IPS-11a (cell line): ENCODE measurements around the gene VIT.
"Not testable (repeated sequence)": the region's sequence is repeated elsewhere in the genome, so short reads cannot be mapped to it uniquely, and the experiment has no call there.

Experiments
- H3K4me3 ChIP-seq: one replicate; pipeline ENCODE4 v1.5.1; 2013; ENCODE audit warnings: low read depth, low read length, control low read depth

The VIT gene

DNA sequence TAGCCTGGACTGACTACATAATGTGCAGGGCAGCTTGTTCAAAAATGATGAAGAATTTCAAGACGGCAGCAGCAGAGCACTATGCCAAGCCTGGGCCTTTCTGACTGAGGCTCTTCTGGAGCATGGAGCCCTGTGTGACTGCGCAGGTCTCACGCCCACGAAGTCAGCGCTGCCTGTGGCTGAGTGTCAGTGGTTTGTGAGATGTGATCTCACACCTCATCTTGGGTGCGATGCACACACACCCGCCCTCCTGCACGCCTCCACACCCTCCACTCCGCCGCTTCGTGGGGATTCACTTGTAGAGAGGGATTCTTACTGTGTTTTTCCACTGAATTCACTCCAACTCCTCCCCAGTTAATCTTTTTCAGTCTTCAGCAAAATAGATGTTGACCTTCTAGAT, 103.9 kb downstream of the VIT start:
- no peak overlapping the region for H3K4me3 ChIP-seq

- H3K4me3 ChIP-seq = no peak overlapping the region
Observed at GRCh38 chr2:36801088-36801487, 104.6 kb downstream of the VIT start.

GRCh38 chr2:36802952-36803351, 106.4 kb downstream of the VIT start:
- H3K4me3 ChIP-seq = no peak overlapping the region

GRCh38 chr2:36805635-36806224, 109.2 kb downstream of the VIT start:
- no peak overlapping the region for H3K4me3 ChIP-seq

DNA sequence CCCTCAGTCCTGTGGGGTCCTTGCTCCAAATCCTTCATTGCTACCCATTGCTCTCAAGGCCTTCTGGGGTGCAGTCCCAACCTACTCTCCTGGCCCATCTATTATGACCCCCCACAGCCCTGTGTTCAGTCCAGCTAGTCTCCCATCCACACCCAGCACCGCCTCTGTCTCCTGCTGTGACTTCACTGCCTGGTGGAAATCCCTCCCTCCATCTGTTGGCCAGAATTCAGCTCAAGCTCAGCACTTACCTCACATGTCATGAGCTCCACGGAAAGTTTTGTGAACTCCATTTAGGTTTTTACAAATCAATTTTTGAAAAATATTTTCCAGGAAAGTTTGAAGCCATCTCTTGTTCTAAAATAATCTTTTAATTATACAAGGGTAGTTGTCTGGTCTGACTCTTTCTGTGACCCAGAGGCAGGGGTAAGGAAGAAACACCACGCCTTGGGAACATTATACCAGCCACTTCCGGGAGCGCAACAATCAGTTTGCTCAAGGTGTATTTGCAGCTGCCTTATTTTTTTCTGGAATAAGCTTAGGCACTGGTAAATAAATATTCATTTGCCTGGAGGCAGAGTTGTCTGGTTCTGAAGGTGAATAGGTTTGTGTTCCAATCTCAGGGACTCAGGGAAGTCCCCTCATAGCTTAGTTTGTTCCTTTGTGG, 110.8 kb downstream of the VIT start:
- no peak overlapping the region for H3K4me3 ChIP-seq

DNA sequence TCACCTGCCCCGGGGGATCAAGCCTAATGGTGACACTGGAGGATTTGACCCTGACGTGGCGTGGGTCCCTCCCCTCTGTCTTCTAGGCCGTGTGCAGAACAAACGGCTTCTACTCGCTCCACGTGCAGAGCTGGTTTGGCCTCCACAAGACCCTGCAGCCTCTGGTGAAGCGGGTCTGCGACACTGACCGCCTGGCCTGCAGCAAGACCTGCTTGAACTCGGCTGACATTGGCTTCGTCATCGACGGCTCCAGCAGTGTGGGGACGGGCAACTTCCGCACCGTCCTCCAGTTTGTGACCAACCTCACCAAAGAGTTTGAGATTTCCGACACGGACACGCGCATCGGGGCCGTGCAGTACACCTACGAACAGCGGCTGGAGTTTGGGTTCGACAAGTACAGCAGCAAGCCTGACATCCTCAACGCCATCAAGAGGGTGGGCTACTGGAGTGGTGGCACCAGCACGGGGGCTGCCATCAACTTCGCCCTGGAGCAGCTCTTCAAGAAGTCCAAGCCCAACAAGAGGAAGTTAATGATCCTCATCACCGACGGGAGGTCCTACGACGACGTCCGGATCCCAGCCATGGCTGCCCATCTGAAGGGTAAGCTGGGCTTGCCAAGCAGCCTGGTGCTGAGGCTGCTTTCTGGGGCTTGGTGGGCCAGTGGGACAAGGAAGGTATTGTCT, 112.0 kb downstream of the VIT start:
- no peak overlapping the region for H3K4me3 ChIP-seq

GRCh38 chr2:36809069-36809445, 112.5 kb downstream of the VIT start:
- H3K4me3 ChIP-seq = no peak overlapping the region

GRCh38 chr2:36811071-36811470, 114.6 kb downstream of the VIT start:
- H3K4me3 ChIP-seq = no peak overlapping the region

- no peak overlapping the region for H3K4me3 ChIP-seq
Observed at GRCh38 chr2:36812196-36812595, 115.7 kb downstream of the VIT start.

- H3K4me3 ChIP-seq = no peak overlapping the region
Observed at GRCh38 chr2:36818542-36818941, 122.0 kb downstream of the VIT start.

DNA sequence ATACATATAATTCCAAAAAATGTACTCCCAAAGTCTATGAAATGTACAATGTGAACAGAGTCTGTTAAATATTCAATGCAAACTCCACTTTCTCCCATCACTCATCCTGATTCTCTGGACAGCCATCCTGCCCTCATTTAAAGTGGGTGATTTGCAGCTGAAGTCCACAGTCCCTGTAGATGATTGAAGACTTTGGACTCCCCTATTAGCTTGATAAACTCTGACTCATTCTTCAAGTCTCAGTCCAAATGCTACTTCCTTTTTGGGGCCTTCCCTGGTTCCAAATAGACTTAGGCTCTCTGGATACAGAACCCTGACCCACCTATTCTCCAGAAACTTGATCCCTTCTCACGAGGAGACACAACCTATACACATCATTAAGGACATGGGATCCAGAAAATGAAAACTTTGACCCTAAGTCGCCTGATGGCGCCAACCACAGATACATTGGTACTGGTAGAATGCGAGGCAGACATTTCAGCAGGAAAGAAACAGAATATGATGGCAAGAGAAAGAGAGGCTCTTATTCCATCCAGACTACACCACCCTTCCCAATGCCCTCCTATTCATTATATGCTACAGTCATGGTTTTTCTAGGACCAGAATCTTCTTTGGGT, 122.7 kb downstream of the VIT start:
- no peak overlapping the region for H3K4me3 ChIP-seq

DNA sequence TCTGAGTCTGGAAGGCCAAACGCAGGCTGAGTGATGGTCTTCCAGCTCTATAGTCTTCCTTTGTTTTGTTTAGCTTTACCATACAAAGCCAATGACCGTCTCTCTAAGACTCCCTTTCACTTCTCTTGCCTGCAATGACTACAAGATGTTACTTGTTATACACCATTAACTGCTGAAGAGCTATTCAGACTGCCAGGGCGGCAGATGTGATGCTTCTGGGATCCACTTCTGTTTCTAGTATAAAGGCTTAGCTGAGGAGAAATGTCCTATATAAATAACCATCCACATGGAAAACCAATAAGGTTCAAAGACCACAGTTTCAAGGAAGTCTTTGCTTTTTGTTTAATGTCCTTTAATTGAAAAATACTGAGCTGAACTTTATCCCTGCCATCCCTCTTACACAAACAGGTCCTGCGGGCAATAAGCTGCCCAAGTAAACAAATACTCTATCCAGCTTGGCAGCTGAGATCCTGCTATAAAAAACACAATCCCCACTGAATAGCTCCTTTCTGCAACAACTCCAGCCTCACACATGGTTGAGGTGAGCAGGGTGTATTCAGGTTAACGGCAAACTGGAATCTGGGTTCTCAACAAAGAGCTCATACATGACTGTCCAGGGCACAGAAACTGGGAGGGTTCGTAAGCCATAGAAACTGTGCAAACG, 124.6 kb downstream of the VIT start:
- H3K4me3 ChIP-seq = no peak overlapping the region

DNA sequence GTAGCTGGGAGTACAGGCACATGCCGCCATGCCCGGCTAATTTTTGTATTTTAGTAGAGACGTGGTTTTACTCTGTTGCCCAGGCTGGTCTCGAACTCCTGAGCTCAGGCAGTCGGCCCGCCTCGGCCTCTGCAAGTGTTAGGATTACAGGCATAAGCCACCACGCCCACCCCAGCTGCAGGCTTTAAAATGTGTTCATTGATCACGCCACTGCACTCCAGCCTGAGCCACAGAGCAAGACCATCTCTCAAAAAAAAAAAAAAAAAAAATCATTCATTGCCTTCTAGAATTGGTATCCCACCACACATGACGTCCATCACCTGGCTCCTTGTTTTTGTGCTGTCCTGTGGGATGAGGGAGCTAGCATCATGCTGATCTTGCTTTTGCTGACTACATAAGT, 127.4 kb downstream of the VIT start:
- no peak overlapping the region for H3K4me3 ChIP-seq

- H3K4me3 ChIP-seq = no peak overlapping the region
Observed at GRCh38 chr2:36824273-36824672, 127.8 kb downstream of the VIT start.

- H3K4me3 ChIP-seq = not testable (repeated sequence)
Observed at GRCh38 chr2:36824683-36825082, 128.2 kb downstream of the VIT start.

- H3K4me3 ChIP-seq = no peak overlapping the region
Observed at GRCh38 chr2:36831185-36831584, 134.7 kb downstream of the VIT start.

DNA sequence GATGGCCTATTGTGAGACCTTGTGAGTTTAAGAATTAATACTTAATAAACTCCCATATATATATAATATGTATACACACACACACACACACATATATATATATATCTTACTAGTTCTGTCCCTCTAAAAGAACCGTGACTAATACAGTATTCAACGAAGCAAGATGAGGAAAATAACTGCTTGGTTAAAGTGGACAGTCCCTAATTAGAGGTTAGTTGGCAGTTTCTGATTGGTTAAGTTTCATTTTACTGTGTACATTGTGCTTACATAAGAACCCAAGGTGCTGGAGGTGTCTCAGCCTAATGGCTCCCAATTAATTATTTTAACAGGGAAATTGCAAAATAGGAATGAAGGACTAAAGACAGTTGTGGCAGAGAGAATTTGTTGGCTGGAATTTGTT, 137.7 kb downstream of the VIT start:
- no peak overlapping the region for H3K4me3 ChIP-seq

DNA sequence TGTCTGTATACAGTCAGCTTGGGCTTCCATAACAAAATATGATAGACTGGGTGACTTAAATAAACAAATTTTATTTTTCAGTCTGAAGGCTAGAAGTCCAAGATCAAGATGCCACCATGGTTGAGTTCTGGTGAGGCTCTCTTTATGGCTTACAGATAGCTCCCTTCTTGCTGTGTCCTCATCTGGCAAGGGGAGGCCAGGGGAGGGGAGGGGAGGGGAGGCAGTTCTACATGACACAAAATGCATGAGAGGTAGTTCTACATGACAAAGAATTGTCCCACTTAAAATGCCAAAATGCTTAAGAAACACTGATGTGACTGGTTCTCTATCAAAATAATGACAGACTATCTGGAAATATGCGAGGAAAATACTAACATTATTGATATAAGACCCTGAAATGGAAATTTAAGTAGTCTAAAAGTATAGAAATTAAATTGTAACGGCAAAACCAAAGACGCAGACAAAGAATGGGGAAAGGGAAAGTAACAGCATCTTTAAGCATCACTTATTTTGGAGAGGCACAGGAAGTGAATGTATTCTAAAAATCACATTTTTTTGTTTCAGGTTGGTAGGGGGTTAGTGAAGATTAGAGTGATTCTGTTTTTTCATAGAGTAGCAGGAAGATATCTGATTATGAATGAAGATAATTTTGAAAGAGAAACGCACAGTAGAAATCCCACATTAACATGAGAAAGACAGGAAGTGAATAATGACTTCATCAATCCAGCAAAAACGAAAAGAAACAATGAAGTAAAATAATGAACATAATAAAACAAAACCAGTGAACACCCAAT, 138.4 kb downstream of the VIT start:
- no peak overlapping the region for H3K4me3 ChIP-seq

DNA sequence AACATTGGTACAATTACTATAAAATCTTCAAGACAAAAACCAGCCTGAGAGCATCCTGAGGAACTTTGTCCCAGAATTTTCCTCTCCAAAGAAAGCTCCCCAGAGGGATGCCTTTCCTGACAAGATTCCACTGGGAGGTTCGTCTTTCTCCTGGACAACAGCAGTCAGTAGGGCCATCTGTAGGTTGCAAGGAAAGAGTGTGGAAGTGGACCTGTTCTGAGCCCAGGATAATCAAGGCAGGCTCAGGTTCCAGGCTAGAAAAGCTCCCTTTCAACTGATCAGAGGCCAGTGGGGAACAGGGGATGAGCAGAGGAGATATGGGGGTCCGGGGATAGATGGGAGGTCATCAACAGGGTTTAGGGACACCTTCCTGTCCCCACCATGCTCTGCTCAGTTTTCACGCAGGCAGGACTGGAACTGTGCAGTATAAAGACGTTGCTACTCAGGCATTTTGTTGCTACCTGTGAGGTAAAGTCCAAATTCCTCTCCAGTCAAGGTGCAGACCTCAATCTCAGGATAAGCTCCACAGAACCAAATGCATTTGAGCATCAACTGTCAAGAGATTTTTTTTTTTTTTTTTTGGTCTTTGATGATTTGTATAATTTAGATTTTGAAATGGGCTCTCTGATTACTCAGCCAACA, 143.6 kb downstream of the VIT start:
- H3K4me3 ChIP-seq = no peak overlapping the region

DNA sequence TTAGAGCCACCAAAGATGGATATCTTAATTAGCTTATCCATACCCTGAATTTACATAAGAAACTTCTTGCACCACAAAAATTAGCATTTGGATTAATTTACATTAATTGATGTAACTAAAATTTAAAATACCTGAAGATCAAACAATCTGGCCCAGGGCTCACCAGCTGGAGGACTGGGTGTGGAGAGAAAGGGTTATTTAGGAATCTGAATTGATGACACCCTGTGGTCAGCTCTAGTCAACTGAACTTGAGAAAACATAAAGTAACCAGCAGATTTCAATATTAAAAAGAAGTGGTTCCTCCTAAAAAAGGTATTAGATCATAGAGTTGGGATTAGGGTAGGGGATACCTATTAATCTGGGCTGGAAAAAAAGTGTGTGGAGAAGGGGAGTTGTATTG, 147.3 kb downstream of the VIT start:
- H3K4me3 ChIP-seq = no peak overlapping the region
